HG03280 (cell line): ENCODE results near the gene TUBB1.
A peak's percentile ranks its signal among the peaks of the same experiment; 100 is the strongest.
"Not testable (repeated sequence)": the region's sequence is repeated elsewhere in the genome, so short reads cannot be mapped to it uniquely, and the experiment has no call there.

Source experiments
- ATAC-seq: cut with Tn5 transposase; IDR thresholded peaks from one replicate; pipeline ENCODE4 v1.9.1; 2021; ENCODE audit warnings: mild to moderate bottlenecking, moderate library complexity; ENCODE audit not compliant: unreplicated experiment

The TUBB1 gene

GRCh38 chr20:59018817-59019216 lies 412 bp upstream of the TUBB1 start:
- no peak for ATAC-seq

- no peak for ATAC-seq
Measured at GRCh38 chr20:59020938-59021551, 1.8 kb downstream of the TUBB1 start.

GRCh38 chr20:59022754-59023153 lies 3.5 kb downstream of the TUBB1 start:
- no peak for ATAC-seq

DNA sequence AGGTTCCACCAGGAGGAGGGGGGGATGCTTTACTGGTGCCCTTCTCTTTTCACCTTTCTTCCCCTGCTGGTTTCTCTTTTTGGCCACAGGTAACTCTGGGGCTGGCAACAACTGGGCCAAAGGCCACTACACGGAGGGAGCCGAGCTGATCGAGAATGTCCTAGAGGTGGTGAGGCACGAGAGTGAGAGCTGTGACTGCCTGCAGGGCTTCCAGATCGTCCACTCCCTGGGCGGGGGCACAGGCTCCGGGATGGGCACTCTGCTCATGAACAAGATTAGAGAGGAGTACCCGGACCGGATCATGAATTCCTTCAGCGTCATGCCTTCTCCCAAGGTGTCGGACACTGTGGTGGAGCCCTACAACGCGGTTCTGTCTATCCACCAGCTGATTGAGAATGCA lies 4.4 kb downstream of the TUBB1 start:
- ATAC-seq: no peak

GRCh38 chr20:59024111-59024530 lies 4.9 kb downstream of the TUBB1 start:
- no peak for ATAC-seq

DNA sequence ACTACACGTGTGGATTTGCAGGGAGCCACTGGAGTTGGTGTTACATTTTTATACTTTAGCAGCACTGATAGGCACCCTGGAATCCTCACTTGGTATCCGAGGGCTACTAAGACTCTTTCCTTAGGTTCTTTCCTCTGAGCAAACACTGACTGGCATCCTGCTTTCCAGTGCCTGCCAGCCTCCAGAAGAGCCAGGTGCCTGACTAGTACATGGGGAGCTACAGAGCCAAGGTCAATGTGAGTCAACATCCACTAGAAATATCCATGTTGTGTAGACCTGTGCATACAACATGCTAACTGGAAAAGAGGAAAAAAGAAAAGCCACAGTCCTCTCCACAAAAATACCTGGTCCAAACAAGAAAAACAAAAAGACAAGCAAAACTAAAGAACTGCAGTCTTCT lies 5.9 kb downstream of the TUBB1 start:
- ATAC-seq: no peak

- no peak for ATAC-seq
Measured at GRCh38 chr20:59025511-59025910, 6.3 kb downstream of the TUBB1 start.

GRCh38 chr20:59026904-59027740 lies 7.9 kb downstream of the TUBB1 start:
- no peak for ATAC-seq

DNA sequence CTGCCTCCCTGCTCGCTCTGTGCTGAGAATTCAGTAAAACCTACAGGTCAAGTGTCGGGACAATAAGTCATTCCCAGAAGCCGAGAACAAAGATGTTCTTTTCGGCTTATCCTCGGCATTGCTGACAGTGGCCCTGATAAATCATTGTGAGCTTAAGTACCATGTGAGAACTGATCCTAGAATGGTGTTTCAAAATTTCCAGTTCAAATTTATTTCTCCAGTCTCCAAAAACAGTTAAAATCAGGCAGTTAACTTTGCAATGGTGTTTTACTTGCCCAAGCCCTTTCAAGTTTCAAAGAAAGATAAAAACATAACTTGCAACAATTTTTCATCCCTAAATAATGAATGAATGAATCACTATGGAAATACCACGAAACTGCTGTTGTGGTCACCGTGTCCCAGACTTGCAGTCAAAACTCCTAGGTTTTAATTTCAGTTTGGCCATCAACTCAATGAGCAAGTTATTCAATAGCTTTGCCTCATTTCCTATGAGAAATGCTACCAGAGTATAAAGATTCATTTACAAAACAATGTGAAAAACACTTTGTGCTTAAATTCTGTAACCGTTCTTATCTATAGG lies 8.6 kb downstream of the TUBB1 start:
- ATAC-seq: no peak

DNA sequence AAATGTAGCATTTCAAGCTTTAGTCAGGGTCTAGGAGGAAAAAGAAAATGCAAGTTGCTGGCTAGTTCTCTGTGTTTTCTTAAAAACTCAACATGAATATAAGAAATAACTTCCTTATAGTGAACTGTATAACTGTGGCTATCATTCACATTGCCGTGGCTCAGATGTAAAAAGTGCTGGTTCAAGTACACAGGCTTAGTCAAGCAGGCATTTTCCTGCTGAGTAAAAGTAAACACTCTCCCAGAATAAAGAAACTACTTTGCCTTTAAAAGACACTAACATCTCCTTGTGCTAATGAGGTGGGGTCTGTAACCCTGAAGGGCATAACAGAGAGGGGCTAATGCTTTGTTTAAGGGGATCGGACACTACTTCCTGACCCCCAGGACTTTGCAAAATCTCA lies 9.6 kb downstream of the TUBB1 start:
- no peak for ATAC-seq

DNA sequence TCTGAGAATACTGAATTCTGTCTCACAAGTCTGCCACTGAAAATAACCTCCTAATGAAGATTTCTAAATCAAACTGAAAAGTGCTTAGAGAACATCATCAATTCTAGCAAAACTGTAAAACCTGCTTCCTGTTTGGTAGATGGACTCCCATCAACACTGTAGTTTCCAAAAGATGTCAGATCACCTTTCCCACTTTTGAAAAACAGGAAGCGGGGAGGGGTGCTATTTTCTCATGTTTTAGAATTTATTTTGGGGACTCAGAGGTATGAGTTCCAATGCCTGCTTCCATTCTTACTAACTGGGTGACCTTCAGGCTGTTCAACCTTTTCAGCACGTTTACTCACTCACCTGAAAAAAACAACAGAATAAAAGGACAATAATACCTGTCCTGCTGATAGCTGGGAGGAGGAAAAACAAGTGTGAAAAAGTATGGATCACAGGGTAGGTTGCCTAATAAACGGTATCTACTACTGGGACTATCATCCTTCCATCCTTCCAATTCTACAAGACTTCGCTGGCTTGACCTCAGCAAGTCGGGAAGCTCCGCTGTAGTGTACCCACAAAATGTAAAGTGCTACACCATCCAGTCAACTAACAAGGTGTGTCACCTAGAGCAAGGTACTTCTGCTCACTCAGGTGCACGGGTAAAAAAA lies 11.8 kb downstream of the TUBB1 start:
- no peak for ATAC-seq

DNA sequence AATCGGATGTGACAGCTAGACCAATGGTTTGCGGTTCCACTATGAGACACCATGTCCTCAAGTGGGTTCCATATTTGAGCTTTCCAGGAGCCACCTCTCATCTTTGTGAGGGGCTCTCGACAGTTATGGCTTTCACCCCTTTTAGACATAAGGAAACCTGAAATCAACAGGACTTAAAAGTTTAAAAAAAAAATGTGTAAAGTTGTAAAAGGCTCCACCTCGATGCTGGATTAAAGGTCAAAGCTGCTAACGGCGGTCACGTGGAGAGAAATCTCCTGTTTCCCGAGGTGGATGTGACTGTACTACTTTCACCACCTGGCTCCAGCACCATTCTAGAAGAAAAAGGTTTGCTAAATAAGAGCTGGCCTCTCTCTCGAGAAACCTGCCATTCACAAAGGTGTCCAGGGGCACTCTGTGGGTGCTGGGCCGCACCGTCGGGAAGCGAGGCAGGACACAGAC lies 12.4 kb downstream of the TUBB1 start:
- no peak for ATAC-seq

- peak; percentile 96 for ATAC-seq
Measured at GRCh38 chr20:59032023-59032712, 12.9 kb downstream of the TUBB1 start, which contains the start of gene ATP5F1E. Gene ATP5F1E, minus strand, starts transcription at chr20:59032335. Its CDS starts 84 bp downstream, at chr20:59032251.

- no peak for ATAC-seq
Measured at GRCh38 chr20:59032713-59033059, 13.5 kb downstream of the TUBB1 start.

DNA sequence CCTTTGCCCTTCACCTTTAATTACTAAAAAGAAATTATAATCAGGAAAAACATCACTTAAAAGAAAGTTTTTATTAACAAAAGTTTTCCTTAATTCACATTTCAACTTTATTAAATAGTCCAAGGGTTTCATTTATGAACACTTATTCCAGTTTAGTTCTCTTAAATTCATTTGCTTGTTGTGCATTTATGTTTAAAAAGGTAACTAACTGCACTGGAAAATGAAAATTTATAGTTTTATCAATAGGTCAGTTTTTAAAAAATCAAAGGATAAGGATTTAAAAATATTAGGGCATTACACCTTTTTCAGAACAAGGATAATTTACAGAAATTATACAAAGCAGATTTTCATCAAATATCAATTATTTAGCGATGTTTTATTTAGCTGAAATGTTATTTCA lies 13.9 kb downstream of the TUBB1 start:
- no peak for ATAC-seq

DNA sequence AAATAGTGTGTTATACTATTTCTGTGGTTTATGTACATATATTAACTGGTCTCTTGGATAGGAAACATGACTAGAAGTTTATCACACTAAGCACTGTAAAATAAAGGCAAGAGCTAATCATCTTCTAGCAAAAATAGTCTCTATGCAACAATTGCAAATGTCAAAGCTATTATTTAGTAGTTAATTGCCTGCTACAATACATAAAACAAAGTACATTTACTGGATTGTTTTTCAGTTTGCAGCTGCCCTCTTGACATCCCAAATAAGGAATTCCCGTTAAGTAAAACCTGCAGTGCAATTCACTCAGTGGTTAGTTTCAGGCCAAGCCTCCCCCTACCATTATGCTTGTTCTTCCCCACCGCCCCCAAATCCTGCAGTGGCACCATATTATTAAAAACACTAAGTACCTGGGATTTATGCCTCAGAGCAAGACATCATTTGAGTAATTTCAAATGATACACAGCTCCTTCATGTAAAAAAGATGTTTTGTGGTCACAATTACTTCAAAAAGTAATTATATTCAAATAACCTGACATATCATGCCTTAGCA lies 14.5 kb downstream of the TUBB1 start:
- no peak for ATAC-seq

DNA sequence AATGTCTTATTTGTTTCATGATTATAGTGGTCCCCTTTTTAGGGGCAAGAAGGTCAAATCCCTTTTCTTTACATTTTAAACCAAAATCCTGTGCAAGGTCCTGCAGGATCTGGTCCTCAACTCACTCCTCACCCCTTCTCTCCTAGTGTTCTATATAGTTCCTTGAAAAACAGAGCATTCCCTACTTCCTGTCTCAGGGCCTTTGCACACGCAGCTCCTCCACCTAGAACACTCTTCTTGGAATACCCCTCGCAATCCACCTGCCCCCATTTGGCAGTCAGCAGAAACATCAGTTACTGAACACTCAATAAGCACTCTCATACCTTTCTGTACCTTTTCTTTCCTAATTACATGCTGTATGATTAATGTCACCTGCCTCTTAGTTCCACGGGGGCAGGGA lies 16.2 kb downstream of the TUBB1 start:
- no peak for ATAC-seq

GRCh38 chr20:59037386-59037785 lies 18.2 kb downstream of the TUBB1 start:
- ATAC-seq: no peak

DNA sequence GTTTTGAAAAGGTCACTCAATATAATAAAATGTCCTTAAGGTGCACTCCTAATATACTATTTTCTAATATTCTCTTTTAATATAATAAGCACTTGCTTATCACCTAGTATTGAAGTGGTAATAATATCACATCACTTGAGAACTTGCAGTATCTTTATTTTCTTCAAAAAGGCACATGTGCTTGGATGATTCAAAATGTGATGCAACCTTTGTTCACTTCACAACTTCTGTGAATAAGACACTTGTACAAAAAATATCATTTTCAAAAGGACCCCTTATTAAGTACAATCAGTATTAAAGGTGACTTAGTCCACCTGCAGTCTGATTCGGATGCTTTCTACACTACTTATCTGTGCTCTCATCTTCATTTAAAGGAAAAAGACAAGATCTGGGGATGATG lies 20.0 kb downstream of the TUBB1 start:
- ATAC-seq: no peak

- ATAC-seq: no peak
Measured at GRCh38 chr20:59040667-59041066, 21.4 kb downstream of the TUBB1 start.

DNA sequence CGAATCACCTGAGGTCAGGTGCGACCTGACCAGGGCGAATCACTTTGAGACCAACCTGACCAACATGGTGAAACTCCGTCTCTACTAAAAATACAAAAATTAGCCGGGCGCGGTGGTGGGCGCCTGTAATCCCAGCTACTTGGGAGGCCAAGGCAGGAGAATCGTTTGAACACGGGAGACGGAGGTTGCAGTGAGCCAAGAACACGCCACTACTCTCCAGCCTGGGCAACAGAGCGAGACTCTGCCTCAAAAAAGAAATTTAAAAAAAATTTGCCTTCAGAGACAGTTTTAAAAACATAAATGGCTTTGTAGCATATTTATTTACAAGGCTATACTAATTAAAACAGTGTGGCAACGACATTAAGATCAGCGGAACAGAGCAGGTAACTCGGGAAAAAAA lies 22.3 kb downstream of the TUBB1 start:
- ATAC-seq: not testable (repeated sequence)
